GM12892 (cell line): ENCODE results near the gene ZEB1.
"Not testable (repeated sequence)": the region's sequence is repeated elsewhere in the genome, so short reads cannot be mapped to it uniquely, and the experiment has no call there.

Experiments
- POLR2A ChIP-seq: IDR thresholded peaks from 2 replicates; pipeline ENCODE4 v1.6.1; 2011; ENCODE audit warnings: low read depth, low read length, control low read depth
- POLR2AphosphoS5 ChIP-seq: IDR thresholded peaks from 2 replicates; pipeline ENCODE4 v1.6.1; 2011; ENCODE audit warnings: low read depth, low read length, control low read depth
- TAF1 ChIP-seq: IDR thresholded peaks from 2 replicates; pipeline ENCODE4 v1.6.1; 2011; ENCODE audit warnings: low read depth, mild to moderate bottlenecking, control low read depth, low read length, borderline replicate concordance

- TF ChIP-seq POLR2A, POLR2AphosphoS5, TAF1: not testable (repeated sequence)
These were observed 93.4 kb downstream of the ZEB1 start for GRCh38 chr10:31412397-31412796.
